Heart left ventricle (tissue), 13 donors: ENCODE data around the gene SLC10A4.

Experiments used
- CTCF ChIP-seq, 12 donors: fragments of 200-600 bp; sonication (generic) in 4 of 12; IDR thresholded peaks; one replicate each; pipeline versions ENCODE4 v1.5.0 to v1.8.0; 2018 to 2022; ENCODE audit warnings: antibody characterized with exemption in 12 of 12, mild to moderate bottlenecking in 5 of 12
- POLR2A ChIP-seq, 2 donors: fragments of 450-650 bp; IDR thresholded peaks; one replicate each; pipeline ENCODE4 v1.6.1; 2017; ENCODE audit warnings: antibody characterized with exemption in 2 of 2, mild to moderate bottlenecking in 2 of 2, moderate library complexity in 2 of 2
- donor health status: ischemic (EF 13 %, LVEDD 7.1; RV severe dilation, severe dysfunction).
- donor health status: DM: no; HTN: yes; CAD: no.
- donor health status: DM: no; HTN: no; CAD: no.
- donor health status: ischemic (EF 25% LVEDD 6.9; RV normal size, moderate dysfunction).
- donor health status: ischemic (EF 25% LVEDD 5.7; RV mildly dilated, moderate dysfunction).
- donor health status: ischemic (EF 35%, LVEDD 5.7; RV mildly dilated, moderate dysfunction).
- donor health status: nonischemic (EF 11% LVEDD 7.7; RV severe dilation, severe dysfunction).
- donor health status: DM: yes; HTN: yes; CAD: no.
- donor health status: PGD.
- donor health status: ischemic (EF 29% LVEDD 5.4; RV normal size, mild dysfunction).
- donor health status: nonischemic (EF 23%, LVEDD 6.1; RV moderate dilation, normal function).

GRCh38 chr4:48493452-48494100 lies 10.4 kb downstream of the SLC10A4 start:
- TF ChIP-seq POLR2A (IDR thresholded peaks at IDR 0.05) (no peak), CTCF (IDR thresholded peaks at IDR 0.05) (no peak)
